OCI-LY1 (cell line): ENCODE results near the gene GFM1.

Source experiments
- H2AFZ ChIP-seq: fragments of 200-600 bp; sonication (generic), shearing (Covaris generic); 2 replicates; pipeline ENCODE4 v1.6.0; 2014; ENCODE audit warnings: antibody characterized with exemption, mild to moderate bottlenecking, low read length
- H3F3A ChIP-seq: fragments of 200-600 bp; sonication (generic), shearing (Covaris generic); 2 replicates; pipeline ENCODE4 v1.6.0; 2014; ENCODE audit warnings: mild to moderate bottlenecking, antibody characterized with exemption, low read length, moderate library complexity; ENCODE audit not compliant: insufficient read depth
- H3K27ac ChIP-seq: fragments of 200-600 bp; sonication (generic); 2 replicates; pipeline ENCODE4 v1.5.1; 2014; ENCODE audit warnings: low read length, mixed run types, mild to moderate bottlenecking, low read depth; ENCODE audit not compliant: poor library complexity, severe bottlenecking
- H3K27me3 ChIP-seq: fragments of 200-600 bp; sonication (generic); 2 replicates; pipeline ENCODE4 v1.6.0; 2014; ENCODE audit warnings: antibody characterized with exemption, mild to moderate bottlenecking, low read length, moderate library complexity; ENCODE audit not compliant: insufficient read depth
- H3K36me3 ChIP-seq: fragments of 200-600 bp; sonication (generic); 2 replicates; pipeline ENCODE4 v1.6.1; 2014; ENCODE audit warnings: mild to moderate bottlenecking, antibody characterized with exemption, low read length, moderate library complexity, mixed read lengths; ENCODE audit not compliant: insufficient read depth
- H3K4me1 ChIP-seq: fragments of 200-600 bp; sonication (generic); 2 replicates; pipeline ENCODE4 v1.5.1; 2014; ENCODE audit warnings: mild to moderate bottlenecking, low read length, moderate library complexity; ENCODE audit not compliant: insufficient read depth, severe bottlenecking
- H3K4me2 ChIP-seq: fragments of 200-600 bp; sonication (generic), shearing (Covaris generic); 2 replicates; pipeline ENCODE4 v1.6.1; 2014; ENCODE audit warnings: low read length
- H3K4me3 ChIP-seq: fragments of 200-600 bp; sonication (generic); 2 replicates; pipeline ENCODE4 v1.5.1; 2014; ENCODE audit warnings: low read length, low read depth, mild to moderate bottlenecking, mixed read lengths; ENCODE audit not compliant: poor library complexity, severe bottlenecking
- H3K79me2 ChIP-seq: fragments of 200-600 bp; shearing (Covaris generic); 2 replicates; pipeline ENCODE4 v1.6.1; 2016; ENCODE audit warnings: mixed run types, low read length, mixed read lengths; ENCODE audit not compliant: insufficient read depth
- H3K9ac ChIP-seq: fragments of 200-600 bp; sonication (generic), shearing (Covaris generic); 2 replicates; pipeline ENCODE4 v1.6.1; 2014; ENCODE audit warnings: mild to moderate bottlenecking, low read length, mixed read lengths
- H3K9me2 ChIP-seq: fragments of 200-600 bp; sonication (generic), shearing (Covaris generic); 2 replicates; pipeline ENCODE4 v1.6.1; 2014; ENCODE audit warnings: low read depth, mild to moderate bottlenecking, low read length, mixed read lengths
- H3K9me3 ChIP-seq: fragments of 200-600 bp; shearing (Covaris generic); 2 replicates; pipeline ENCODE4 v1.6.1; 2014; ENCODE audit warnings: low read length, mixed read lengths
- H4K20me1 ChIP-seq: fragments of 200-600 bp; sonication (generic), shearing (Covaris generic); 2 replicates; pipeline ENCODE4 v1.6.0; 2016; ENCODE audit warnings: mild to moderate bottlenecking, low read length; ENCODE audit not compliant: insufficient read depth
- EZH2 ChIP-seq: fragments of 200-600 bp; sonication (generic), shearing (Covaris generic); IDR thresholded peaks from 2 replicates; pipeline ENCODE4 v1.8.0; 2017; ENCODE audit warnings: borderline replicate concordance, mixed run types, mild to moderate bottlenecking, antibody characterized with exemption, low read length, moderate library complexity, mixed read lengths
- TF ChIP-seq, protein P1 (sequence below): fragments of 200-600 bp; sonication (generic), shearing (Covaris generic); IDR thresholded peaks from 2 replicates; pipeline ENCODE4 v1.5.1; 2017; ENCODE audit warnings: mild to moderate bottlenecking, antibody characterized with exemption, low read length, moderate library complexity, mixed read lengths

GFM1 gene

GRCh38 chr3:158700559-158700958 is 56.2 kb downstream of the GFM1 start:
- Histone ChIP-seq H3K9me3 (no peaks in the 10 kb centered on the region), H3K9ac (no peak overlapping the region), H3K79me2 (no peaks in the 10 kb centered on the region), H3K4me1 (no peaks in the 10 kb centered on the region), H4K20me1 (no peaks in the 10 kb centered on the region), H3F3A (no peaks in the 10 kb centered on the region), H3K9me2 (no peaks in the 10 kb centered on the region), H3K27ac (no peak overlapping the region), H3K27me3 (no peaks in the 10 kb centered on the region), H3K36me3 (peaks cover 6% of the 10 kb centered on the region; the same call in 1 of the 2 replicates), H3K4me3 (no peak overlapping the region), H3K4me2 (no peak overlapping the region), H2AFZ (no peak overlapping the region)
- TF ChIP-seq, protein P1, sequence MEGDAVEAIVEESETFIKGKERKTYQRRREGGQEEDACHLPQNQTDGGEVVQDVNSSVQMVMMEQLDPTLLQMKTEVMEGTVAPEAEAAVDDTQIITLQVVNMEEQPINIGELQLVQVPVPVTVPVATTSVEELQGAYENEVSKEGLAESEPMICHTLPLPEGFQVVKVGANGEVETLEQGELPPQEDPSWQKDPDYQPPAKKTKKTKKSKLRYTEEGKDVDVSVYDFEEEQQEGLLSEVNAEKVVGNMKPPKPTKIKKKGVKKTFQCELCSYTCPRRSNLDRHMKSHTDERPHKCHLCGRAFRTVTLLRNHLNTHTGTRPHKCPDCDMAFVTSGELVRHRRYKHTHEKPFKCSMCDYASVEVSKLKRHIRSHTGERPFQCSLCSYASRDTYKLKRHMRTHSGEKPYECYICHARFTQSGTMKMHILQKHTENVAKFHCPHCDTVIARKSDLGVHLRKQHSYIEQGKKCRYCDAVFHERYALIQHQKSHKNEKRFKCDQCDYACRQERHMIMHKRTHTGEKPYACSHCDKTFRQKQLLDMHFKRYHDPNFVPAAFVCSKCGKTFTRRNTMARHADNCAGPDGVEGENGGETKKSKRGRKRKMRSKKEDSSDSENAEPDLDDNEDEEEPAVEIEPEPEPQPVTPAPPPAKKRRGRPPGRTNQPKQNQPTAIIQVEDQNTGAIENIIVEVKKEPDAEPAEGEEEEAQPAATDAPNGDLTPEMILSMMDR = no peak
- TF ChIP-seq EZH2 = no peak

- Histone ChIP-seq H3F3A (no peaks in the 10 kb centered on the region), H3K4me1 (no peaks in the 10 kb centered on the region), H3K27ac (no peak overlapping the region), H3K9me2 (no peaks in the 10 kb centered on the region), H3K4me2 (no peak overlapping the region), H3K4me3 (no peak overlapping the region), H3K9me3 (no peaks in the 10 kb centered on the region), H4K20me1 (no peaks in the 10 kb centered on the region), H3K79me2 (no peaks in the 10 kb centered on the region), H3K9ac (no peak overlapping the region), H2AFZ (no peak overlapping the region), H3K27me3 (no peaks in the 10 kb centered on the region), H3K36me3 (peaks cover 6% of the 10 kb centered on the region; the same call in 1 of the 2 replicates)
- TF ChIP-seq EZH2 = no peak
- TF ChIP-seq, protein P1 = no peak
These were observed 57.2 kb downstream of the GFM1 start for GRCh38 chr3:158701420-158702065.

GRCh38 chr3:158702815-158703481 is 58.6 kb downstream of the GFM1 start:
- H3K9me3 ChIP-seq = no peaks in the 10 kb centered on the region
- H3K4me3 ChIP-seq = no peak overlapping the region
- peaks cover 13% of the 10 kb centered on the region for H3K36me3 ChIP-seq
- H3K27me3 ChIP-seq = no peaks in the 10 kb centered on the region
- H3K9me2 ChIP-seq = no peaks in the 10 kb centered on the region
- H4K20me1 ChIP-seq = no peaks in the 10 kb centered on the region
- TF ChIP-seq, protein P1 = no peak
- no peak for TF ChIP-seq EZH2
- H2AFZ ChIP-seq = no peak overlapping the region
- no peak overlapping the region for H3K4me2 ChIP-seq
- H3K9ac ChIP-seq = no peak overlapping the region
- H3K27ac ChIP-seq = no peak overlapping the region
- H3K4me1 ChIP-seq = no peaks in the 10 kb centered on the region
- no peaks in the 10 kb centered on the region for H3K79me2 ChIP-seq
- H3F3A ChIP-seq = no peaks in the 10 kb centered on the region
